Muscle layer of duodenum (tissue), 2 donors: ENCODE results near the gene DHX36.

Experiments
- H3K27ac ChIP-seq: one replicate; pipeline ENCODE4 v1.7.0; 2013; ENCODE audit warnings: mild to moderate bottlenecking, low read length
- H3K27me3 ChIP-seq: one replicate; pipeline ENCODE4 v1.7.0; 2013; ENCODE audit warnings: low read depth, mild to moderate bottlenecking, control low read depth, low read length
- H3K36me3 ChIP-seq, 2 donors: one replicate each; pipeline ENCODE4 v1.7.0; 2013; ENCODE audit warnings: low read length in 2 of 2, control low read depth in 1 of 2, mild to moderate bottlenecking in 1 of 2; ENCODE audit not compliant: insufficient read depth in 2 of 2, control insufficient read depth in 1 of 2
- H3K4me1 ChIP-seq, 2 donors: one replicate each; pipeline ENCODE4 v1.7.0; 2013; ENCODE audit warnings: low read length in 2 of 2, mild to moderate bottlenecking in 2 of 2, control low read depth in 1 of 2, moderate library complexity in 1 of 2; ENCODE audit not compliant: insufficient read depth in 2 of 2, control insufficient read depth in 1 of 2
- H3K4me3 ChIP-seq, 2 donors: one replicate each; pipeline ENCODE4 v1.7.0; 2013; ENCODE audit warnings: low read length in 2 of 2, low read depth in 1 of 2, mild to moderate bottlenecking in 1 of 2
- H3K9me3 ChIP-seq, 2 donors: one replicate each; pipeline ENCODE4 v1.7.0; 2013; ENCODE audit warnings: low read length in 2 of 2, control low read depth in 1 of 2, mild to moderate bottlenecking in 1 of 2; ENCODE audit not compliant: control insufficient read depth in 1 of 2
- donor health status: healthy.

Gene DHX36

DNA sequence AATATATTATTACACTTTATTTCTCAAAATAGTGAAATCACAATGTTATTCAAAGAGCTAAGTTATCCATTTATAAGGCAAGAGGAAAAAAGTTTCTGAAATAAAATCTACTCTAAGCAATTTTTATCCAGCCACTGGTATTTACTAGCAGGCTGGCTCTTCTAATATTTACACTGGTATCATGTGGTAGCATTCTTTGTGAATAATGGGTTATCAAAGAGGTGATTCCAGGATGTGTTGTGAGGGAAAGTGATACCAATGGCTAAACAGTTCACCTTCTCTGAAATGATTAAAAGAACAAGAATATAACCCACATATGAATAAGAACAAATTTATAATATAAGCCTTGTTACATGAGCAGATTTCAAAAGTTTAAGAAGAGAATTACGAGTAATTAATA lies 44.1 kb downstream of the DHX36 start:
- Histone ChIP-seq H3K4me3 (no peak overlapping the region), H3K9me3 (no peaks in the 10 kb centered on the region), H3K27me3 (no peaks in the 10 kb centered on the region), H3K4me1 (peaks cover 0 to 3% of the 10 kb centered on the region in 2 donors), H3K27ac (no peak overlapping the region), H3K36me3 (peaks cover 47 to 53% of the 10 kb centered on the region in 2 donors)

- Histone ChIP-seq H3K4me3 (no peak overlapping the region), H3K36me3 (peaks cover 43 to 57% of the 10 kb centered on the region in 2 donors), H3K27me3 (no peaks in the 10 kb centered on the region), H3K9me3 (no peaks in the 10 kb centered on the region), H3K27ac (no peak overlapping the region), H3K4me1 (peaks cover 0 to 16% of the 10 kb centered on the region in 2 donors)
These were observed 48.3 kb downstream of the DHX36 start for GRCh38 chr3:154275965-154276364.

- peaks cover 0 to 16% of the 10 kb centered on the region in 2 donors for H3K4me1 ChIP-seq
- no peak overlapping the region for H3K27ac ChIP-seq
- peaks cover 37 to 50% of the 10 kb centered on the region in 2 donors for H3K36me3 ChIP-seq
- H3K27me3 ChIP-seq, result no peaks in the 10 kb centered on the region
- no peaks in the 10 kb centered on the region for H3K9me3 ChIP-seq
- no peak overlapping the region for H3K4me3 ChIP-seq
These were observed 49.0 kb downstream of the DHX36 start for GRCh38 chr3:154275292-154275691.

GRCh38 chr3:154274348-154274747 lies 49.9 kb downstream of the DHX36 start:
- Histone ChIP-seq H3K27ac (no peak overlapping the region), H3K36me3 (peaks cover 27 to 45% of the 10 kb centered on the region in 2 donors)

DNA sequence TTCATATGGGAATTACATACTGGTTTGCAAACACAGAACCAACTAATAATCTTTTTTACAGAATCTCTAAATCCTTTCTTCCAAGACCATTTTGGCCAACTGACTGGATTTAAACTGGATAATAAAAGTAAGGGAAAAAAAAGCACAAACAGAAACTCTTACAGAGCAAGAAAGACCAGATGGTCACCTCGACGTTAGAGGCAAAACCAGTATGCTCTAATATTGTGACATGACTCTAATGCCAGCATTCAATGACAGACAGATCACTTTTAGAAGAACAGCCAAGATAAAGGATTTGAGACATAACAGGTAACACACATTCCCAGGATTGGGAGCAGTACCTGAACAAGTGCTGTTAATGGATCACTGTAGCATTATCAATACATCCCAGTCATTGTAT lies 50.9 kb downstream of the DHX36 start:
- H3K36me3 ChIP-seq, result peaks cover 18 to 39% of the 10 kb centered on the region in 2 donors
- no peaks in the 10 kb centered on the region for H3K9me3 ChIP-seq
- peaks cover 0 to 16% of the 10 kb centered on the region in 2 donors for H3K4me1 ChIP-seq
- no peaks in the 10 kb centered on the region for H3K27me3 ChIP-seq
- no peak overlapping the region for H3K27ac ChIP-seq
- H3K4me3 ChIP-seq, result no peak overlapping the region

More at GRCh38 chr3:154274348-154274747, 49.9 kb downstream of the DHX36 start:
- Histone ChIP-seq H3K4me3 (no peak overlapping the region), H3K4me1 (peaks cover 0 to 16% of the 10 kb centered on the region in 2 donors), H3K9me3 (no peaks in the 10 kb centered on the region), H3K27me3 (no peaks in the 10 kb centered on the region)

DNA sequence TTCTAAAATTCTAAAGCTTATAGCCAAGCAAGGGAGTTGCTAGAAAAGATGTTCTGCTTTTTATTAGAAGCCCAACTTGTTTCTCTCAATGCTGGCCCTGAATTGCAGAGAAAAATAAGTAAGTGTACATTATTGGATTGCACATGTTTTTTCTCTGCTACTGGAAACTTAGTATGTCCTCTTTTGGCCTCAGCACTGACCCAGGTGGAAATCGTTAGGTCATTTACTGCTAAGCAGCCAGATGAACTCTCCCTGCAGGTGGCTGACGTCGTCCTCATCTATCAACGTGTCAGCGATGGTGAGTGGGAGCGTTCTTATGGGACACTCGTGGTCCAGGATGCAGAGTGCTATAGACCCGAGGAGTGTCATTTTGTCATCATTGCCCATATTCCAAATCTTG lies 69.8 kb downstream of the DHX36 start:
- Histone ChIP-seq H3K4me1 (peaks cover 0 to 15% of the 10 kb centered on the region in 2 donors), H3K4me3 (no peak overlapping the region), H3K27ac (no peak overlapping the region), H3K9me3 (no peaks in the 10 kb centered on the region), H3K36me3 (peaks cover 35 to 49% of the 10 kb centered on the region in 2 donors), H3K27me3 (no peaks in the 10 kb centered on the region)

GRCh38 chr3:154252759-154253638 lies 71.3 kb downstream of the DHX36 start:
- H3K27ac ChIP-seq, result no peak overlapping the region
- H3K36me3 ChIP-seq, result peaks cover 26 to 34% of the 10 kb centered on the region in 2 donors
- H3K4me3 ChIP-seq, result peak overlapping the region in 1 of 2 donors; percentile 23

GRCh38 chr3:154251610-154252009 lies 72.7 kb downstream of the DHX36 start:
- peaks cover 21 to 26% of the 10 kb centered on the region in 2 donors for H3K36me3 ChIP-seq
- H3K27ac ChIP-seq, result no peak overlapping the region
- H3K27me3 ChIP-seq, result no peaks in the 10 kb centered on the region
- no peak overlapping the region for H3K4me3 ChIP-seq
- H3K4me1 ChIP-seq, result peaks cover 0 to 15% of the 10 kb centered on the region in 2 donors
- no peaks in the 10 kb centered on the region for H3K9me3 ChIP-seq

More at GRCh38 chr3:154252759-154253638, 71.3 kb downstream of the DHX36 start:
- Histone ChIP-seq H3K4me1 (peaks cover 0 to 15% of the 10 kb centered on the region in 2 donors), H3K9me3 (no peaks in the 10 kb centered on the region), H3K27me3 (no peaks in the 10 kb centered on the region)

DNA sequence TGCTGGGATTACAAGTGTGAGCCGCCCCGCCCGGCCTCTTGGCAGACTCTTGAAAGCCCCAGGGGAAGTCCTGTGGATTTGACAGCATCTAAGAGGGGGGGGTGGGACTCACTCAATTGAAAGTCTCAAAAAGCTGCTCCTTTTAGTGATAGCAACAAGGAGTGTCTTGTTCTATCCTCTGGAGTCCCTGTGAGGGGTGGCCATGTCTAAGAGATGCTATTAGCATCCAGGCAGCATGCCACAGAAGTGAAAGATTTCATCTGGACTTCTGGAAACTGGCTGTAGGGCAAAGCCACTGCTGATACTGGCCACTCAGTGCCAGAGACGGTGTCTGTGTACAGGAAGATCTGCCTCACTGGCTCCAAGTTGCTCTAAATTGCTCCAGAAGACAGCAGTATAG lies 74.0 kb downstream of the DHX36 start:
- H3K27ac ChIP-seq, result no peak overlapping the region
- peaks cover 16 to 20% of the 10 kb centered on the region in 2 donors for H3K36me3 ChIP-seq
- no peak overlapping the region for H3K4me3 ChIP-seq
- peaks cover 0 to 15% of the 10 kb centered on the region in 2 donors for H3K4me1 ChIP-seq
- no peaks in the 10 kb centered on the region for H3K27me3 ChIP-seq
- H3K9me3 ChIP-seq, result no peaks in the 10 kb centered on the region

- Histone ChIP-seq H3K4me3 (no peak overlapping the region), H3K9me3 (no peaks in the 10 kb centered on the region), H3K36me3 (peaks cover 7 to 10% of the 10 kb centered on the region in 2 donors)
These were observed 76.4 kb downstream of the DHX36 start for GRCh38 chr3:154247806-154248415.

DNA sequence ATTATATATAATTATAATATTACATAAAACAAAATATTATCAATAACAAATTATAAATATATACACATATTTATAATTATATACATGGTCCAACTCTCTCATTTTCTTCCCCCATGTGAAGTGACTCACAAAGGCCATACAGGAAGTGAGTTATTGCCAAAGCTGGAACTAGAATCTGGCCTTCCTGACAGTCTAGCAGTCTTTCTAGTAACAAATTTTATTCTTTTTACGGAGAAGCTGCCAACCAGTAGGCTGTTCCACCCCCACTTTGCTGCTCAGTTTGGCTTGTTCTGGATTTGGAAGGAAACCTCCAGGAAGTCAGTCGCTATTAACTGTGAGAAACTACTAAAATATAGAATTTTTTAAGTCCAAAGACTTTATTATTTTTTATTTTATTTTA lies 79.6 kb downstream of the DHX36 start:
- no peaks in the 10 kb centered on the region for H3K4me1 ChIP-seq
- no peak overlapping the region for H3K27ac ChIP-seq
- no peaks in the 10 kb centered on the region for H3K27me3 ChIP-seq
- H3K9me3 ChIP-seq, result no peaks in the 10 kb centered on the region
- no peak overlapping the region for H3K4me3 ChIP-seq
- peaks cover 17 to 20% of the 10 kb centered on the region in 2 donors for H3K36me3 ChIP-seq

More at GRCh38 chr3:154247806-154248415, 76.4 kb downstream of the DHX36 start:
- Histone ChIP-seq H3K27ac (no peak overlapping the region), H3K4me1 (peaks cover 0 to 6% of the 10 kb centered on the region in 2 donors), H3K27me3 (no peaks in the 10 kb centered on the region)
